Calu3 (cell line): ENCODE data around the gene FAM234A. TPM values are rescaled to one million over a fixed set of nuclear protein-coding genes. Genes with fewer than 3 reads are reported as not detected.
"Not testable (repeated sequence)": the region's sequence is repeated elsewhere in the genome, so short reads cannot be mapped to it uniquely, and the experiment has no call there.

Source experiments
- BruUV-seq: library from RNA; stranded (reverse); fragments of 400-500 nt; replicated peaks from 2 replicates; lab custom pipeline; 2021; lab: Mats Ljungman, UMichigan
- CTCF ChIA-PET: fragments of 300-600 bp; sonication (Branson Sonifier 250); formaldehyde crosslinking; loops from one replicate; lab custom pipeline; 2022; ENCODE audit warnings: antibody characterized with exemption; lab: Charles Lee
- DNase-seq: peaks from one replicate; pipeline ENCODE4 v3.0.0; 2022
- H3K27ac Mint-ChIP-seq: one replicate; pipeline ENCODE4 v1.8.0; 2022; ENCODE audit warnings: mixed read lengths; ENCODE audit not compliant: unreplicated experiment
- H3K27me3 Mint-ChIP-seq: one replicate; pipeline ENCODE4 v1.8.0; 2022; ENCODE audit warnings: mixed read lengths; ENCODE audit not compliant: unreplicated experiment
- H3K36me3 Mint-ChIP-seq: one replicate; pipeline ENCODE4 v1.8.0; 2022; ENCODE audit warnings: mild to moderate bottlenecking, moderate library complexity, mixed read lengths; ENCODE audit not compliant: insufficient read depth, unreplicated experiment
- H3K4me1 Mint-ChIP-seq: one replicate; pipeline ENCODE4 v1.8.0; 2022; ENCODE audit warnings: mild to moderate bottlenecking, low read depth, mixed read lengths; ENCODE audit not compliant: unreplicated experiment
- H3K4me3 Mint-ChIP-seq: one replicate; pipeline ENCODE4 v1.8.0; 2022; ENCODE audit warnings: mild to moderate bottlenecking, low read depth, moderate library complexity, mixed read lengths; ENCODE audit not compliant: unreplicated experiment
- H3K9me3 Mint-ChIP-seq: one replicate; pipeline ENCODE4 v1.8.0; 2022; ENCODE audit warnings: low read depth, mixed read lengths; ENCODE audit not compliant: unreplicated experiment
- CTCF ChIP-seq: fragments of 200-600 bp; IDR thresholded peaks from one replicate; pipeline ENCODE4 v1.8.0; 2022; ENCODE audit warnings: antibody characterized with exemption; ENCODE audit not compliant: unreplicated experiment
- intact Hi-C: fragments of 100-400 bp; cut with micrococcal nuclease; formaldehyde crosslinking; loops from one replicate; pipeline ENCODE4 v1.10.0; 2022; ENCODE audit not compliant: unreplicated experiment
- total RNA-seq: library from RNA; stranded (reverse); gene quantifications from 2 replicates; pipeline ENCODE4 v1.2.3, GENCODE V29; 2022

FAM234A gene
- total RNA-seq, 1 experiment from 2014 or later = 118 TPM

GRCh38 chr16:229731-230281, 4.8 kb upstream of the FAM234A start:
- no peak for TF ChIP-seq CTCF
- peak; percentile 9 for DNase-seq
- CTCF ChIA-PET = interaction anchor here (0.9 to 2.1 kb wide), 4 partner anchors 13 to 152 kb away, joined by 3 to 14 read pairs (median 5); partner anchors contain the start of gene AXIN1
- BruUV-seq = no TSS peak
- H3K36me3 Mint-ChIP-seq = peaks cover 58% of the 10 kb centered on the region
- peaks cover 10% of the 10 kb centered on the region for H3K4me1 Mint-ChIP-seq
- H3K27ac Mint-ChIP-seq = peak overlapping the region; percentile 87
- no peaks in the 10 kb centered on the region for H3K9me3 Mint-ChIP-seq
- intact Hi-C loops = no loop called here
- peak overlapping the region; percentile 94 for H3K4me3 Mint-ChIP-seq
- no peaks in the 10 kb centered on the region for H3K27me3 Mint-ChIP-seq

- not testable (repeated sequence) for BruUV-seq, H3K9me3 Mint-ChIP-seq
These were observed 4.3 kb upstream of the FAM234A start for GRCh38 chr16:230351-230750.

GRCh38 chr16:230949-231348, 3.7 kb upstream of the FAM234A start:
- Mint-ChIP-seq H3K27me3 (no peaks in the 10 kb centered on the region), H3K9me3 (no peaks in the 10 kb centered on the region), H3K27ac (no peak overlapping the region), H3K4me1 (peaks cover 10% of the 10 kb centered on the region), H3K36me3 (peaks cover 57% of the 10 kb centered on the region), H3K4me3 (peak overlapping the region; percentile 94)
- no TSS peak for BruUV-seq
- CTCF ChIA-PET = no interaction called here
- DNase-seq = no peak
- intact Hi-C loops = no loop called here
- no peak for TF ChIP-seq CTCF

More at GRCh38 chr16:230351-230750, 4.3 kb upstream of the FAM234A start:
- peaks cover 59% of the 10 kb centered on the region for H3K36me3 Mint-ChIP-seq
- H3K4me1 Mint-ChIP-seq, H3K27me3 Mint-ChIP-seq, H3K27ac Mint-ChIP-seq, intact Hi-C loops, DNase-seq: not testable (repeated sequence)
- H3K4me3 Mint-ChIP-seq = peak overlapping the region; percentile 94
- CTCF ChIA-PET = interaction anchor here (0.9 kb wide), 1 partner anchor 17 kb away, joined by 3 read pairs; no protein-coding TSS in a partner anchor

- no peak overlapping the region for H3K4me3 Mint-ChIP-seq
- peak overlapping the region; percentile 42 for H3K27ac Mint-ChIP-seq
- H3K27me3 Mint-ChIP-seq = no peaks in the 10 kb centered on the region
- no peak for TF ChIP-seq CTCF
- peaks cover 18% of the 10 kb centered on the region for H3K36me3 Mint-ChIP-seq
- intact Hi-C loops = no loop called here
- no peaks in the 10 kb centered on the region for H3K9me3 Mint-ChIP-seq
- no peak for DNase-seq
- BruUV-seq = no TSS peak
- CTCF ChIA-PET = interaction anchor here (0.7 kb wide), 1 partner anchor 70 kb away, joined by 7 read pairs; no protein-coding TSS in a partner anchor
- no peaks in the 10 kb centered on the region for H3K4me1 Mint-ChIP-seq
These were observed 5.3 kb downstream of the FAM234A start for GRCh38 chr16:239948-240277.

GRCh38 chr16:240559-240958, 5.9 kb downstream of the FAM234A start:
- CTCF ChIA-PET = interaction anchor here (0.7 kb wide), 2 partner anchors 12 to 31 kb away, joined by 3 to 5 read pairs; no protein-coding TSS in a partner anchor
- Mint-ChIP-seq H3K27me3 (no peaks in the 10 kb centered on the region), H3K36me3 (peaks cover 11% of the 10 kb centered on the region), H3K9me3 (no peaks in the 10 kb centered on the region), H3K27ac (no peak overlapping the region), H3K4me1 (no peaks in the 10 kb centered on the region), H3K4me3 (no peak overlapping the region)
- intact Hi-C loops = no loop called here
- no TSS peak for BruUV-seq
- no peak for TF ChIP-seq CTCF
- DNase-seq = no peak
